ENCODE measurements around the gene KCNA2. TPM values are rescaled to one million over a fixed set of nuclear protein-coding genes. Genes with fewer than 3 reads are reported as not detected.

Gene KCNA2
- total RNA-seq, 4 donors from 2014 or later = 0.04 to 2.0 (median 0.67) TPM

DNA sequence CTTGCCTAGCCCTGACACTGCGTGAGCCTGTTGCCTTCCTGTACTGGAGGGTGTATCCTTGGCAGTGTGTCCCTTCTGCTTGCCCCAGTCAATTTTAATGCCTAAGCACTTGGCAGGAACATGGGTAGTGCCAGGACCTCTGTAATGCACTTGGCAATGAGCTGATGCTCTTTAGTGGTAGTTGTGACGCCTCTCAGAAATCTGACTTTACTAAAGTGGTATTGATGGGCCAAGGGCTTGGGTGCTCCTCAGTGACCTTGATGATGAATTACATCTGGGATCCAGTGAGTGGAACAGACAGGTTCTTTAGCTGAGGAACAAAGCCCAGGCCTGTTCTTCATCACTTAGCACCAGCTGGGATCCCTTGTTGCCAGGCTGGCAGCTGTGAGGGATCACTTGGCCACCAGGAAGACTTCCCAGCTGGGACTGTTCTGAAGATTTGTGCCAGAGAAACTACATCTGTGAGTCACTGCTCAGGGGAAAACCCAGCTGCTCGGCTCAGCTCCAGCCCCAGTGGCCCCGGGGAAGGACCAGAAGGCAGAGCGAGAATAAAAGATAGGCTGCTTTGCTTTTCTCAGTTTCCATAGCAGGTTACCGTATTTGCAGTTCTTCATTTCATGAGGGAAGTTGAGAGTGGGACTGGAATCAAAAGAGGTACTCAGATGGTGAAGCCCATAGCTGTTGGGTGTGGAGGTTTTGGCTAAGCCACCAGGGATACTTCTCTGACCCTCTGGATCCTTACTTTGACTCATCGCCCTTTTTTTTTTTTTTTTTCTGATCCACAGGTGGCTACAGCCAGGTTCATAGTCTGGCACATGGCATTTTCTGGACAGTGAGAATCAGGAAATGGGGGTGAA, 28.5 kb upstream of the KCNA2 start:
- no peaks in the 10 kb centered on the region for H3K36me3 ChIP-seq
- H3K4me3 ChIP-seq = no peak overlapping the region
- 10 to 15% methylated on average over 7 of the region's 7 CpGs for WGBS, 2 donors
- no peaks in the 10 kb centered on the region for H3K9me3 ChIP-seq
- TF ChIP-seq POLR2A (IDR thresholded peaks at IDR 0.05) = no peak
- TF ChIP-seq, protein P1, sequence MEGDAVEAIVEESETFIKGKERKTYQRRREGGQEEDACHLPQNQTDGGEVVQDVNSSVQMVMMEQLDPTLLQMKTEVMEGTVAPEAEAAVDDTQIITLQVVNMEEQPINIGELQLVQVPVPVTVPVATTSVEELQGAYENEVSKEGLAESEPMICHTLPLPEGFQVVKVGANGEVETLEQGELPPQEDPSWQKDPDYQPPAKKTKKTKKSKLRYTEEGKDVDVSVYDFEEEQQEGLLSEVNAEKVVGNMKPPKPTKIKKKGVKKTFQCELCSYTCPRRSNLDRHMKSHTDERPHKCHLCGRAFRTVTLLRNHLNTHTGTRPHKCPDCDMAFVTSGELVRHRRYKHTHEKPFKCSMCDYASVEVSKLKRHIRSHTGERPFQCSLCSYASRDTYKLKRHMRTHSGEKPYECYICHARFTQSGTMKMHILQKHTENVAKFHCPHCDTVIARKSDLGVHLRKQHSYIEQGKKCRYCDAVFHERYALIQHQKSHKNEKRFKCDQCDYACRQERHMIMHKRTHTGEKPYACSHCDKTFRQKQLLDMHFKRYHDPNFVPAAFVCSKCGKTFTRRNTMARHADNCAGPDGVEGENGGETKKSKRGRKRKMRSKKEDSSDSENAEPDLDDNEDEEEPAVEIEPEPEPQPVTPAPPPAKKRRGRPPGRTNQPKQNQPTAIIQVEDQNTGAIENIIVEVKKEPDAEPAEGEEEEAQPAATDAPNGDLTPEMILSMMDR (IDR thresholded peaks at IDR 0.05) = peak in 2 of 6 experiments; percentile 3 to 19
- peaks cover 11 to 19% (median 18%) of the 10 kb centered on the region in 3 donors for H3K4me1 ChIP-seq
- intact Hi-C loops (cut with DNase I) = loop anchor here (5.0 kb wide), 1 partner anchor 133 kb away; no protein-coding TSS in a partner anchor
- DNase-seq = no peak
- peak overlapping the region in 2 of 4 donors; percentile 2 to 43 for H3K27ac ChIP-seq
- H3K27me3 ChIP-seq = peaks cover 0 to 63% (median 0%) of the 10 kb centered on the region in 4 donors

DNA sequence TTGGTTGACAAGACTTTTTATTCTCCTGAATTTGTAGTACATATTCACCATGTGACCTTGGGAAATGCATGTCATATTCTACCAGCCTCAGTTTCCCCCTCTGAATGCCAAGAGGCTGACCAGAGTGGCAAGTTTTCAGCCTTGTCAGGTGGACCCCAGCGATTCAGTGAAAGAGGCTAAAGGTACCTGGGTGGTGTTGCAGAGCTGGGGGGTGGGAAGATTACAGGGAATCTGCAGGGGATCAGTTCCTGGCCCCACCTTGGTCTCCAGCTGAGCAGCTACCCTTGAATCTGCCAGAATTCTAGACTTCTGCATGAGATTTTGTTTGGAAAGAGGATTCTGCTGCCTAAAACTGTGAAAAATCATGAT, 27.9 kb upstream of the KCNA2 start:
- H3K36me3 ChIP-seq = no peaks in the 10 kb centered on the region
- H3K4me3 ChIP-seq = no peak overlapping the region
- H3K9me3 ChIP-seq = no peaks in the 10 kb centered on the region
- intact Hi-C loops (cut with DNase I) = loop anchor here (5.0 kb wide), 1 partner anchor 133 kb away; no protein-coding TSS in a partner anchor
- H3K4me1 ChIP-seq = peaks cover 11 to 19% (median 18%) of the 10 kb centered on the region in 3 donors
- TF ChIP-seq, protein P1 (IDR thresholded peaks at IDR 0.05) = no peak
- TF ChIP-seq POLR2A (IDR thresholded peaks at IDR 0.05) = no peak
- H3K27me3 ChIP-seq = peaks cover 0 to 58% (median 0%) of the 10 kb centered on the region in 4 donors
- H3K27ac ChIP-seq = peak overlapping the region in 2 of 4 donors; percentile 2 to 43
- no peak for DNase-seq
- 80 to 83% methylated on average over 1 of the region's 1 CpG for WGBS, 2 donors

DNA sequence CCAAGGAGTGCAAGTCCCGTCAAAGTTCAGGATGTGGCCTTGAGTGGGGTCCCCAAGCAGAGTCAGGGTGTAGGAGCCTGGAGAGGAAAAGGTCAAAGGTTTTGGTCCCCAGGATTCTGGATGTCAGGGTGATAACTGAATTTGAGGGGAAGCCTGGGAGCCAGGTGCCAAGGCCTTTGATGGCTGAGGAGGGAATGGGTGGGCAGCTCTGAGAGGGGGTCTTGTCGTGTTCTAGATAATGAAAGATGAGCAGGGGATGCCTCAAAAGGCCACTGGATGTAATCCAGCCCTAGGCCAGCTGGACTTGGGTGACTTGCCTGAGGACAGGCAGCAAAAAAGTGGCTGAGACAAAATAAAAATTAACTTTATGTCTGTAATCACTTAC, 27.5 kb upstream of the KCNA2 start:
- Histone ChIP-seq H3K4me1 (peaks cover 11 to 19% (median 18%) of the 10 kb centered on the region in 3 donors), H3K36me3 (no peaks in the 10 kb centered on the region), H3K27ac (peak overlapping the region in 1 of 4 donors; percentile 43), H3K4me3 (no peak overlapping the region), H3K9me3 (no peaks in the 10 kb centered on the region), H3K27me3 (peaks cover 0 to 54% (median 0%) of the 10 kb centered on the region in 4 donors)
- DNase-seq = no peak
- 50 to 87% methylated on average over 2 of the region's 2 CpGs for WGBS, 2 donors
- no peak for TF ChIP-seq POLR2A (IDR thresholded peaks at IDR 0.05)
- TF ChIP-seq, protein P1 (IDR thresholded peaks at IDR 0.05) = no peak
- intact Hi-C loops (cut with DNase I) = loop anchor here (5.0 kb wide), 1 partner anchor 134 kb away; no protein-coding TSS in a partner anchor

DNA sequence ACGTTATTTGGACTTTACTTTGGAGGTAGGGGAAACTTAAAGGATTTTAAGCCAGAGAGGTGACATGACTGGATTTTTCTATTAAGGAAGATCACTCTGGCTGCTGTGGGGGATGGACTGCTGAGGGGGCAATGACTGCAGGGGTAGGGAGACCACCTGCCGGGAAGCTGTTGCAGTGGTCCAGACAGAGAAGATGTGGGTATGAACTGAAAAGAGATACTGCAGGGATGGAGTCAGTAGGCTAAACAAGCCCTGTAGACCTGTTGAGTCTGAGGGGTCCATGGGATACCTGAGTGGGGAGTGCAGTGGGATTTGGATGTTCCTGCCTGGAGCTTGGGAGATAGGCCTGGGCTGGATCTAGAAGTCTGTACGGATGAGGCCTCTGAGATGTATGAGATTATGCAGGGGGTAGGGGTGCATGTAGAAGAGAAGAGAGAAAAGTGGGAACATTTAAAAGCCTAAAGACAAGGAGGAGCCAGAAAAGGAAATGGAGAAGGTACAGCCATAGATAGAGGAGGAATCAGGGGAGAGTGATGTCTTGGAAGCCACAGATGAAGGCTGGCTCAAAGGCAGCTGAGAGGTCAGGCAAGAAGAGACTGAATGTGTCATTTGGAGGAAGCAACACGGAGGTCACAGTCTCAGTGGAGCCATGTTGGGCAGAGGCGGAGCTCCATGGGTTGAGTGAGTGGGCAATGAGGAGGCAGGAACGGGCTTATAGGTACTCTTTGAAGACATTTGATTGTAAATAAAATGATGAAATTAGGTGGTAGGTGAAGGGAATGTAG, 25.9 kb upstream of the KCNA2 start:
- Histone ChIP-seq H3K4me1 (peaks cover 11 to 19% (median 18%) of the 10 kb centered on the region in 3 donors), H3K4me3 (no peak overlapping the region), H3K9me3 (no peaks in the 10 kb centered on the region), H3K27me3 (peaks cover 0 to 41% (median 0%) of the 10 kb centered on the region in 4 donors), H3K36me3 (no peaks in the 10 kb centered on the region), H3K27ac (peak overlapping the region in 2 of 4 donors; percentile 25 to 36)
- intact Hi-C loops (cut with DNase I) = loop anchor here (5.0 kb wide), 1 partner anchor 135 kb away; no protein-coding TSS in a partner anchor
- WGBS, 2 donors = 69 to 75% methylated on average over 6 of the region's 6 CpGs
- DNase-seq = no peak
- TF ChIP-seq POLR2A (IDR thresholded peaks at IDR 0.05) = no peak
- TF ChIP-seq, protein P1 (IDR thresholded peaks at IDR 0.05) = no peak

Measured in esophagus squamous epithelium (tissue), 5 donors.